ENCODE data around the gene GPC1. TPM values are rescaled to one million over a fixed set of nuclear protein-coding genes. Genes with fewer than 3 reads are reported as not detected.

GPC1 gene
- total RNA-seq, 1 experiment from 2014 or later, result 32.0 TPM

- Histone ChIP-seq H3K4me3 (ENCODE audit: insufficient read depth, low read depth, low read length) (no peak overlapping the region), H3K36me3 (replicated peaks; ENCODE audit: control insufficient read depth, insufficient read depth, low read length) (no peaks in the 10 kb centered on the region), H3K27me3 (ENCODE audit: control insufficient read depth, insufficient read depth, low read length) (no peaks in the 10 kb centered on the region; the same call in none of the 2 replicates)
- DNase-seq, result no peak
Observed at GRCh38 chr2:240428245-240428644, 7.2 kb upstream of the GPC1 start.

- no peaks in the 10 kb centered on the region for H3K36me3 ChIP-seq (replicated peaks; ENCODE audit: control insufficient read depth, insufficient read depth, low read length)
- peaks cover 2% of the 10 kb centered on the region for H3K27me3 ChIP-seq (ENCODE audit: control insufficient read depth, insufficient read depth, low read length)
- no peak for DNase-seq
- no peak overlapping the region for H3K4me3 ChIP-seq (ENCODE audit: insufficient read depth, low read depth, low read length)
Observed at GRCh38 chr2:240429341-240429871, 6.1 kb upstream of the GPC1 start.

- Histone ChIP-seq H3K4me3 (ENCODE audit: insufficient read depth, low read depth, low read length) (no peak overlapping the region), H3K27me3 (ENCODE audit: control insufficient read depth, insufficient read depth, low read length) (peaks cover 2% of the 10 kb centered on the region), H3K36me3 (replicated peaks; ENCODE audit: control insufficient read depth, insufficient read depth, low read length) (no peaks in the 10 kb centered on the region)
- peak; percentile 70 for DNase-seq
Observed at GRCh38 chr2:240429872-240430491, 5.5 kb upstream of the GPC1 start.

GRCh38 chr2:240430595-240430994, 4.9 kb upstream of the GPC1 start:
- H3K4me3 ChIP-seq (ENCODE audit: insufficient read depth, low read depth, low read length), result no peak overlapping the region
- no peaks in the 10 kb centered on the region for H3K36me3 ChIP-seq (replicated peaks; ENCODE audit: control insufficient read depth, insufficient read depth, low read length)
- H3K27me3 ChIP-seq (ENCODE audit: control insufficient read depth, insufficient read depth, low read length), result peaks cover 2% of the 10 kb centered on the region
- DNase-seq, result no peak

- H3K36me3 ChIP-seq (replicated peaks; ENCODE audit: control insufficient read depth, insufficient read depth, low read length), result no peaks in the 10 kb centered on the region
- no peak for DNase-seq
- H3K4me3 ChIP-seq (ENCODE audit: insufficient read depth, low read depth, low read length), result no peak overlapping the region
- H3K27me3 ChIP-seq (ENCODE audit: control insufficient read depth, insufficient read depth, low read length), result peaks cover 4% of the 10 kb centered on the region
Observed at GRCh38 chr2:240431271-240431660, 4.2 kb upstream of the GPC1 start.

- DNase-seq, result no peak
- Histone ChIP-seq H3K27me3 (ENCODE audit: control insufficient read depth, insufficient read depth, low read length) (peaks cover 9% of the 10 kb centered on the region), H3K4me3 (ENCODE audit: insufficient read depth, low read depth, low read length) (no peak overlapping the region), H3K36me3 (replicated peaks; ENCODE audit: control insufficient read depth, insufficient read depth, low read length) (no peaks in the 10 kb centered on the region)
Observed at GRCh38 chr2:240431661-240432424, 3.6 kb upstream of the GPC1 start.

- Histone ChIP-seq H3K27me3 (ENCODE audit: control insufficient read depth, insufficient read depth, low read length) (peaks cover 15% of the 10 kb centered on the region), H3K36me3 (replicated peaks; ENCODE audit: control insufficient read depth, insufficient read depth, low read length) (no peaks in the 10 kb centered on the region), H3K4me3 (ENCODE audit: insufficient read depth, low read depth, low read length) (no peak overlapping the region)
- DNase-seq, result no peak
Observed at GRCh38 chr2:240432430-240432819, 3.0 kb upstream of the GPC1 start.

GRCh38 chr2:240432820-240433801, 2.4 kb upstream of the GPC1 start:
- no peak overlapping the region for H3K4me3 ChIP-seq (ENCODE audit: insufficient read depth, low read depth, low read length)
- H3K36me3 ChIP-seq (replicated peaks; ENCODE audit: control insufficient read depth, insufficient read depth, low read length), result no peaks in the 10 kb centered on the region
- H3K27me3 ChIP-seq (ENCODE audit: control insufficient read depth, insufficient read depth, low read length), result peaks cover 22% of the 10 kb centered on the region
- DNase-seq, result peak; percentile 64

GRCh38 chr2:240433973-240434727, 1.3 kb upstream of the GPC1 start:
- H3K27me3 ChIP-seq (ENCODE audit: control insufficient read depth, insufficient read depth, low read length), result peaks cover 23% of the 10 kb centered on the region
- peak overlapping the region; percentile 64 for H3K4me3 ChIP-seq (ENCODE audit: insufficient read depth, low read depth, low read length)
- H3K36me3 ChIP-seq (replicated peaks; ENCODE audit: control insufficient read depth, insufficient read depth, low read length), result no peaks in the 10 kb centered on the region
- DNase-seq, result no peak

- peak; percentile 100 for DNase-seq
- no peaks in the 10 kb centered on the region for H3K36me3 ChIP-seq (replicated peaks; ENCODE audit: control insufficient read depth, insufficient read depth, low read length)
Observed at GRCh38 chr2:240434728-240435456, 571 bp upstream of the GPC1 start.

GRCh38 chr2:240435948-240436682, 652 bp downstream of the GPC1 start:
- peaks cover 23% of the 10 kb centered on the region for H3K27me3 ChIP-seq (ENCODE audit: control insufficient read depth, insufficient read depth, low read length)
- peak; percentile 89 for DNase-seq
- no peaks in the 10 kb centered on the region for H3K36me3 ChIP-seq (replicated peaks; ENCODE audit: control insufficient read depth, insufficient read depth, low read length)
- peak overlapping the region; percentile 72 for H3K4me3 ChIP-seq (ENCODE audit: insufficient read depth, low read depth, low read length)

More at GRCh38 chr2:240434728-240435456, 571 bp upstream of the GPC1 start:
- peaks cover 23% of the 10 kb centered on the region for H3K27me3 ChIP-seq (ENCODE audit: control insufficient read depth, insufficient read depth, low read length)
- H3K4me3 ChIP-seq (ENCODE audit: insufficient read depth, low read depth, low read length), result peak overlapping the region; percentile 64

GRCh38 chr2:240436683-240437550, 1.5 kb downstream of the GPC1 start:
- peak; percentile 86 for DNase-seq
- Histone ChIP-seq H3K27me3 (ENCODE audit: control insufficient read depth, insufficient read depth, low read length) (peaks cover 23% of the 10 kb centered on the region), H3K36me3 (replicated peaks; ENCODE audit: control insufficient read depth, insufficient read depth, low read length) (no peaks in the 10 kb centered on the region), H3K4me3 (ENCODE audit: insufficient read depth, low read depth, low read length) (peak overlapping the region; percentile 72)

All from H7 (cell line).